Measurements from ENCODE around the gene PTPRR. TPM values are rescaled to one million over a fixed set of nuclear protein-coding genes. Genes with fewer than 3 reads are reported as not detected.

Gene PTPRR
- total RNA-seq, 2 experiments from 2014 or later = not detected

- H3K27ac Mint-ChIP-seq = no peak overlapping the region
- ChIA-PET CTCF (no interaction called here), POLR2A (no interaction called here)
- no peaks in the 10 kb centered on the region for H3K36me3 Mint-ChIP-seq (ENCODE audit: low read depth)
- peaks cover 0 to 3% of the 10 kb centered on the region in 2 experiments for H3K9me3 ChIP-seq (ENCODE audit: control insufficient read depth in 1 of 2, insufficient read depth in 1 of 2, low read length in 2 of 2)
- TF ChIP-seq CTCF (IDR thresholded peaks at IDR 0.05) = no peak
- no peak overlapping the region for H3K4me3 Mint-ChIP-seq
- no peaks in the 10 kb centered on the region for H3K4me1 Mint-ChIP-seq (ENCODE audit: low read depth)
- no peaks in the 10 kb centered on the region for H3K4me1 ChIP-seq (ENCODE audit: insufficient read depth, low read length)
- no peaks in the 10 kb centered on the region for H3K27me3 ChIP-seq (ENCODE audit: control insufficient read depth in 1 of 2, insufficient read depth in 2 of 2, low read length in 2 of 2)
- H3K36me3 ChIP-seq (ENCODE audit: insufficient read depth, low read length) = no peaks in the 10 kb centered on the region
- no peak for DNase-seq
- ATAC-seq (ENCODE audit: poor library complexity) = no peak
- no peak overlapping the region for H3K27ac ChIP-seq (ENCODE audit: low read depth in 1 of 2, low read length in 2 of 2)
- H3K27me3 Mint-ChIP-seq = no peaks in the 10 kb centered on the region
- intact Hi-C loops (cut with DNase I, micrococcal nuclease) = no loop called here
- H3K9me3 Mint-ChIP-seq = peaks cover 3% of the 10 kb centered on the region
- H3K4me3 ChIP-seq (ENCODE audit: low read length) = no peak overlapping the region
Observed at GRCh38 chr12:70964867-70965510, 44.5 kb upstream of the PTPRR start.

- Mint-ChIP-seq H3K4me3 (no peak overlapping the region), H3K27me3 (no peaks in the 10 kb centered on the region), H3K36me3 (ENCODE audit: low read depth) (no peaks in the 10 kb centered on the region), H3K9me3 (peaks cover under 1% of the 10 kb centered on the region), H3K27ac (no peak overlapping the region), H3K4me1 (ENCODE audit: low read depth) (no peaks in the 10 kb centered on the region)
- Histone ChIP-seq H3K9me3 (ENCODE audit: control insufficient read depth in 1 of 2, insufficient read depth in 1 of 2, low read length in 2 of 2) (peaks cover 0 to 3% of the 10 kb centered on the region in 2 experiments), H3K4me1 (ENCODE audit: insufficient read depth, low read length) (no peaks in the 10 kb centered on the region), H3K4me3 (ENCODE audit: low read length) (no peak overlapping the region), H3K27ac (ENCODE audit: low read depth in 1 of 2, low read length in 2 of 2) (no peak overlapping the region), H3K36me3 (ENCODE audit: insufficient read depth, low read length) (no peaks in the 10 kb centered on the region), H3K27me3 (ENCODE audit: control insufficient read depth in 1 of 2, insufficient read depth in 2 of 2, low read length in 2 of 2) (no peaks in the 10 kb centered on the region)
- intact Hi-C loops (cut with DNase I, micrococcal nuclease) = no loop called here
- no peak for ATAC-seq (ENCODE audit: poor library complexity)
- no peak for DNase-seq
- ChIA-PET CTCF (no interaction called here), POLR2A (no interaction called here)
- no peak for TF ChIP-seq CTCF (IDR thresholded peaks at IDR 0.05)
Observed at GRCh38 chr12:70963081-70963660, 42.6 kb upstream of the PTPRR start.

GRCh38 chr12:70962226-70962794 lies 41.8 kb upstream of the PTPRR start:
- DNase-seq (no peak), ATAC-seq (ENCODE audit: poor library complexity) (no peak)
- TF ChIP-seq CTCF (IDR thresholded peaks at IDR 0.05) = no peak
- H3K4me1 ChIP-seq (ENCODE audit: insufficient read depth, low read length) = no peaks in the 10 kb centered on the region
- Mint-ChIP-seq H3K4me3 (no peak overlapping the region), H3K36me3 (ENCODE audit: low read depth) (no peaks in the 10 kb centered on the region), H3K4me1 (ENCODE audit: low read depth) (no peaks in the 10 kb centered on the region), H3K27me3 (no peaks in the 10 kb centered on the region), H3K27ac (no peak overlapping the region), H3K9me3 (peaks cover 2% of the 10 kb centered on the region)
- no peak overlapping the region for H3K4me3 ChIP-seq (ENCODE audit: low read length)
- POLR2A ChIA-PET = no interaction called here
- intact Hi-C loops (cut with DNase I, micrococcal nuclease) = no loop called here
- CTCF ChIA-PET = no interaction called here
- no peaks in the 10 kb centered on the region for H3K27me3 ChIP-seq (ENCODE audit: control insufficient read depth in 1 of 2, insufficient read depth in 2 of 2, low read length in 2 of 2)
- no peaks in the 10 kb centered on the region for H3K36me3 ChIP-seq (ENCODE audit: insufficient read depth, low read length)
- no peak overlapping the region for H3K27ac ChIP-seq (ENCODE audit: low read depth in 1 of 2, low read length in 2 of 2)
- peaks cover 0 to 3% of the 10 kb centered on the region in 2 experiments for H3K9me3 ChIP-seq (ENCODE audit: control insufficient read depth in 1 of 2, insufficient read depth in 1 of 2, low read length in 2 of 2)
